GM12864 (cell line): Measurements from ENCODE around the gene SEMA3D.
"Not testable (repeated sequence)": the region's sequence is repeated elsewhere in the genome, so short reads cannot be mapped to it uniquely, and the experiment has no call there.

Experiments
- DNase-seq: peaks from one replicate; pipeline ENCODE4 v3.0.0-alpha.2; 2011; ENCODE audit warnings: low read depth
- H3K4me3 ChIP-seq: 2 replicates; pipeline ENCODE4 v1.5.1; 2011; ENCODE audit warnings: mild to moderate bottlenecking, low read depth, low read length, control low read depth
- TF ChIP-seq, protein P1 (sequence below): IDR thresholded peaks from 2 replicates; pipeline ENCODE4 v1.5.1; 2011; ENCODE audit warnings: low read depth, mild to moderate bottlenecking, moderate library complexity, low read length, control low read depth, inconsistent platforms; ENCODE audit errors: missing control alignments

The SEMA3D gene

GRCh38 chr7:85000735-85001350, 186.0 kb downstream of the SEMA3D start:
- no peak for DNase-seq
- TF ChIP-seq, protein P1, sequence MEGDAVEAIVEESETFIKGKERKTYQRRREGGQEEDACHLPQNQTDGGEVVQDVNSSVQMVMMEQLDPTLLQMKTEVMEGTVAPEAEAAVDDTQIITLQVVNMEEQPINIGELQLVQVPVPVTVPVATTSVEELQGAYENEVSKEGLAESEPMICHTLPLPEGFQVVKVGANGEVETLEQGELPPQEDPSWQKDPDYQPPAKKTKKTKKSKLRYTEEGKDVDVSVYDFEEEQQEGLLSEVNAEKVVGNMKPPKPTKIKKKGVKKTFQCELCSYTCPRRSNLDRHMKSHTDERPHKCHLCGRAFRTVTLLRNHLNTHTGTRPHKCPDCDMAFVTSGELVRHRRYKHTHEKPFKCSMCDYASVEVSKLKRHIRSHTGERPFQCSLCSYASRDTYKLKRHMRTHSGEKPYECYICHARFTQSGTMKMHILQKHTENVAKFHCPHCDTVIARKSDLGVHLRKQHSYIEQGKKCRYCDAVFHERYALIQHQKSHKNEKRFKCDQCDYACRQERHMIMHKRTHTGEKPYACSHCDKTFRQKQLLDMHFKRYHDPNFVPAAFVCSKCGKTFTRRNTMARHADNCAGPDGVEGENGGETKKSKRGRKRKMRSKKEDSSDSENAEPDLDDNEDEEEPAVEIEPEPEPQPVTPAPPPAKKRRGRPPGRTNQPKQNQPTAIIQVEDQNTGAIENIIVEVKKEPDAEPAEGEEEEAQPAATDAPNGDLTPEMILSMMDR: no peak
- no peak overlapping the region for H3K4me3 ChIP-seq

- no peak for DNase-seq
- H3K4me3 ChIP-seq: no peak overlapping the region
- TF ChIP-seq, protein P1: no peak
Measured at GRCh38 chr7:84999450-84999849, 187.4 kb downstream of the SEMA3D start.

GRCh38 chr7:84998665-84999064, 188.2 kb downstream of the SEMA3D start:
- DNase-seq: no peak
- H3K4me3 ChIP-seq: no peak overlapping the region
- TF ChIP-seq, protein P1: no peak

GRCh38 chr7:84997626-84998025, 189.2 kb downstream of the SEMA3D start:
- no peak for DNase-seq
- TF ChIP-seq, protein P1: no peak

DNA sequence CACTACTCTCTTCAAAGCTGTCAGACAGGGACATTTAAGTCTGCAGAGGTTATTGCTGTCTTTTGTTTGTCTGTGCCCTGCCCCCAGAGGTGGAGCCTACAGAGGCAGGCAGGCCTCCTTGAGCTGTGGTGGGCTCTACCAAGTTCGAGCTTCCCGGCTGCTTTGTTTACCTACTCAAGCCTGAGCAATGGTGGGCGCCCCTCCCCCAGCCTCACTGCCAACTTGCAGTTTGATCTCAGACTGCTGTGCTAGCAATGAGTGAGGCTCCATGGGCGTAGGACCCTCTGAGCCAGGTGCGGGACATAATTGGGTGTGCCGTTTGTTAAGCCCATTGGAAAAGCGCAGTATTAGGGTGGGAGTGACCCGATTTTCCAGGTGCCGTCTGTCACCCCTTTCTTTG, 193.9 kb downstream of the SEMA3D start:
- not testable (repeated sequence) for H3K4me3 ChIP-seq, DNase-seq

More at GRCh38 chr7:84997626-84998025, 189.2 kb downstream of the SEMA3D start:
- H3K4me3 ChIP-seq: no peak overlapping the region

GRCh38 chr7:84985073-84985784, 201.6 kb downstream of the SEMA3D start:
- no peak for DNase-seq
- no peak overlapping the region for H3K4me3 ChIP-seq
- TF ChIP-seq, protein P1: no peak

GRCh38 chr7:84982199-84982598, 204.7 kb downstream of the SEMA3D start:
- no peak for DNase-seq
- H3K4me3 ChIP-seq: no peak overlapping the region
- TF ChIP-seq, protein P1: no peak
